ENCODE measurements around the gene SNX25. TPM values are rescaled to one million over a fixed set of nuclear protein-coding genes. Genes with fewer than 3 reads are reported as not detected.
A peak's percentile ranks its signal among the peaks of the same experiment; 100 is the strongest.

Gene SNX25
- total and polyA plus RNA-seq, 10 of the 15 experiments (the other 5 are each of a cell fraction or from before 2014, with no cell fraction given), result 11.2 to 117 (median 62.8) TPM

- TF ChIP-seq PRDM15 (CRISPR knock-in tag; IDR thresholded peaks at IDR 0.05), result no peak
- TF ChIP-seq MEF2A (IDR thresholded peaks at IDR 0.05; ENCODE audit: insufficient read depth, low read depth, low read length), result peak; percentile 59; the same call in 1 of the 2 replicates
- TF ChIP-seq RAD21 (IDR thresholded peaks at IDR 0.05; ENCODE audit: insufficient read depth, low read depth, low read length), result peak; percentile 18; the same call in 1 of the 2 replicates
- peak; percentile 23; the same call in 1 of the 2 replicates for TF ChIP-seq IKZF1 (conservative IDR thresholded peaks at IDR 0.05)
- no peak for TF ChIP-seq CTCF (IDR thresholded peaks at IDR 0.05 in 2 of 3, conservative IDR thresholded peaks at IDR 0.05 in 1 of 3; ENCODE audit: control insufficient read depth in 2 of 3, extremely low read depth in 1 of 3, insufficient read depth in 1 of 3, low read depth in 3 of 3, low read length in 3 of 3)
- TF ChIP-seq CBX5 (IDR thresholded peaks at IDR 0.05; ENCODE audit: low read depth), result 0 out of 2 replicates have a peak, but pooled peaks have one; percentile 56
- peak; percentile 76 for TF ChIP-seq EED (IDR thresholded peaks at IDR 0.05; ENCODE audit: low read depth)
- peak; percentile 54 for TF ChIP-seq CREM (IDR thresholded peaks at IDR 0.05; ENCODE audit: low read depth)
- TF ChIP-seq YY1 (IDR thresholded peaks at IDR 0.05; ENCODE audit: low read depth, low read length), result peak; percentile 38; the same call in 1 of the 2 replicates
- TF ChIP-seq PML (IDR thresholded peaks at IDR 0.05; ENCODE audit: low read length), result peak; percentile 63; the same call in 1 of the 2 replicates
- 0 out of 2 replicates have a peak, but pooled peaks have one; percentile 29 for TF ChIP-seq TAF1 (IDR thresholded peaks at IDR 0.05; ENCODE audit: borderline replicate concordance, low read depth, low read length)
- TF ChIP-seq GABPA (IDR thresholded peaks at IDR 0.05; ENCODE audit: low read depth), result peak; percentile 39; the same call in 1 of the 2 replicates
- peak in 1 of 2 experiments; percentile 85; a peak in 2 of 4 replicates for TF ChIP-seq ETV6 (conservative IDR thresholded peaks at IDR 0.05 in 1 of 2, IDR thresholded peaks at IDR 0.05 in 1 of 2; ENCODE audit: borderline replicate concordance in 1 of 2, low read depth in 1 of 2)
- peak; percentile 76 for TF ChIP-seq NFIC (IDR thresholded peaks at IDR 0.05; ENCODE audit: low read depth, low read length)
- peak; percentile 82 for TF ChIP-seq BCL3 (IDR thresholded peaks at IDR 0.05; ENCODE audit: borderline replicate concordance, insufficient read depth, low read depth, low read length, poor library complexity, severe bottlenecking)
- 0 out of 2 replicates have a peak, but pooled peaks have one; percentile 30 for TF ChIP-seq CREB1 (IDR thresholded peaks at IDR 0.05; ENCODE audit: low read depth)
- TF ChIP-seq DPF2 (IDR thresholded peaks at IDR 0.05), result no peak
- TF ChIP-seq POU2F2 (IDR thresholded peaks at IDR 0.05; ENCODE audit: borderline replicate concordance, low read depth, low read length), result 0 out of 3 replicates have a peak, but pooled peaks have one; percentile 11
- peak; percentile 85 for TF ChIP-seq FOXM1 (IDR thresholded peaks at IDR 0.05; ENCODE audit: low read depth, low read length)
- peak; percentile 47 for TF ChIP-seq JUNB (IDR thresholded peaks at IDR 0.05)
- peak; percentile 21 for TF ChIP-seq MEF2B (IDR thresholded peaks at IDR 0.05; ENCODE audit: partially characterized antibody, poor library complexity, severe bottlenecking)
These were observed 132.4 kb downstream of the SNX25 start (continued) for GRCh38 chr4:185341841-185342240.
